SK-N-SH treated with all-trans-retinoic acid at 6 μM for 48 hours (cell line): ENCODE measurements around the gene BNC2.

Experiments
- ATAC-seq: fragments of 200-7000 bp; cut with Tn5 transposase; 3 replicates; pipeline ENCODE4 v1.9.1; 2020; ENCODE audit warnings: mild to moderate bottlenecking, moderate library complexity
- ARNTL ChIP-seq: fragments of 450-650 bp; formaldehyde crosslinking; IDR thresholded peaks from 2 replicates; pipeline ENCODE4 v1.5.0; 2020; ENCODE audit warnings: low read depth, mild to moderate bottlenecking, moderate library complexity, borderline replicate concordance
- BACH2 ChIP-seq: fragments of 250-450 bp; sonication (Bioruptor Pico); IDR thresholded peaks from 2 replicates; pipeline ENCODE4 v1.9.0; 2021; ENCODE audit warnings: mild to moderate bottlenecking, borderline replicate concordance
- CREB5 ChIP-seq: fragments of 250-450 bp; sonication (Bioruptor Pico); IDR thresholded peaks from 2 replicates; pipeline ENCODE4 v1.5.1; 2020; ENCODE audit warnings: low read depth, mild to moderate bottlenecking, moderate library complexity
- CSDC2 ChIP-seq: fragments of 250-450 bp; sonication (Bioruptor Pico); IDR thresholded peaks from 2 replicates; pipeline ENCODE4 v1.5.0; 2020; ENCODE audit warnings: mild to moderate bottlenecking, moderate library complexity
- CSRNP3 ChIP-seq: fragments of 250-450 bp; sonication (Bioruptor Pico); IDR thresholded peaks from 2 replicates; pipeline ENCODE4 v1.5.1; 2021; ENCODE audit warnings: mild to moderate bottlenecking, moderate library complexity
- GLIS3 ChIP-seq: fragments of 250-450 bp; sonication (Bioruptor Pico); IDR thresholded peaks from 2 replicates; pipeline ENCODE4 v1.5.0; 2020; ENCODE audit warnings: mild to moderate bottlenecking, moderate library complexity
- ISL1 ChIP-seq: fragments of 250-450 bp; sonication (Bioruptor Pico); IDR thresholded peaks from 2 replicates; pipeline ENCODE4 v2.1.2; 2022; ENCODE audit warnings: mild to moderate bottlenecking, moderate library complexity
- OSR1 ChIP-seq: fragments of 250-450 bp; sonication (Bioruptor Pico); IDR thresholded peaks from 2 replicates; pipeline ENCODE4 v1.8.0; 2022; ENCODE audit warnings: moderate library complexity, mild to moderate bottlenecking, inconsistent platforms
- PATZ1 ChIP-seq: fragments of 250-450 bp; sonication (Bioruptor Pico); IDR thresholded peaks from 2 replicates; pipeline ENCODE4 v1.8.0; 2020; ENCODE audit warnings: mild to moderate bottlenecking, moderate library complexity, borderline replicate concordance
- POU6F1 ChIP-seq: fragments of 250-450 bp; sonication (Bioruptor Pico); IDR thresholded peaks from 2 replicates; pipeline ENCODE4 v1.8.0; 2021; ENCODE audit warnings: low read depth, mild to moderate bottlenecking, moderate library complexity, borderline replicate concordance
- PPARA ChIP-seq: fragments of 250-450 bp; sonication (Bioruptor Pico); IDR thresholded peaks from 2 replicates; pipeline ENCODE4 v1.5.0; 2020; ENCODE audit warnings: mild to moderate bottlenecking, borderline replicate concordance
- SNAI2 ChIP-seq: fragments of 250-450 bp; sonication (Bioruptor Pico); IDR thresholded peaks from 2 replicates; pipeline ENCODE4 v1.5.0; 2020; ENCODE audit warnings: mild to moderate bottlenecking, moderate library complexity
- TOX ChIP-seq: fragments of 250-450 bp; sonication (Bioruptor Pico); IDR thresholded peaks from 2 replicates; pipeline ENCODE4 v1.8.0; 2021; ENCODE audit warnings: mild to moderate bottlenecking, moderate library complexity, borderline replicate concordance
- TSHZ2 ChIP-seq: fragments of 250-450 bp; sonication (Bioruptor Pico); IDR thresholded peaks from 2 replicates; pipeline ENCODE4 v1.5.0; 2020; ENCODE audit warnings: mild to moderate bottlenecking, moderate library complexity
- ZC3H10 ChIP-seq: fragments of 250-450 bp; sonication (Bioruptor Pico); IDR thresholded peaks from 2 replicates; pipeline ENCODE4 v1.5.1; 2021; ENCODE audit warnings: mild to moderate bottlenecking, moderate library complexity
- ZFP3 ChIP-seq: fragments of 250-450 bp; sonication (Bioruptor Pico); IDR thresholded peaks from 2 replicates; pipeline ENCODE4 v1.5.0; 2020; ENCODE audit warnings: mild to moderate bottlenecking, moderate library complexity
- ZFP30 ChIP-seq: fragments of 450-650 bp; formaldehyde crosslinking; IDR thresholded peaks from 2 replicates; pipeline ENCODE4 v1.5.0; 2022; ENCODE audit warnings: mild to moderate bottlenecking, moderate library complexity
- ZNF565 ChIP-seq: fragments of 450-650 bp; formaldehyde crosslinking; conservative IDR thresholded peaks from 2 replicates; pipeline ENCODE4 v1.5.0; 2020; ENCODE audit warnings: low read depth, mild to moderate bottlenecking, moderate library complexity
- ZNF70 ChIP-seq: fragments of 450-650 bp; formaldehyde crosslinking; IDR thresholded peaks from 2 replicates; pipeline ENCODE4 v1.5.0; 2020; ENCODE audit warnings: mild to moderate bottlenecking, moderate library complexity
- ZNF8 ChIP-seq: fragments of 450-650 bp; formaldehyde crosslinking; IDR thresholded peaks from 2 replicates; pipeline ENCODE4 v1.5.0; 2020; ENCODE audit warnings: mild to moderate bottlenecking, moderate library complexity

The BNC2 gene

GRCh38 chr9:16768816-16769215 lies 101.7 kb downstream of the BNC2 start:
- TF ChIP-seq TOX (CRISPR knock-in tag) (no peak), ZNF70 (CRISPR knock-in tag) (no peak), PPARA (CRISPR knock-in tag) (no peak), ZFP30 (CRISPR knock-in tag) (no peak), OSR1 (CRISPR knock-in tag) (no peak), GLIS3 (CRISPR knock-in tag) (no peak), PATZ1 (no peak), ZC3H10 (CRISPR knock-in tag) (no peak), ZNF8 (CRISPR knock-in tag) (no peak), ZFP3 (CRISPR knock-in tag) (no peak), ISL1 (no peak), SNAI2 (no peak)
- TF ChIP-seq, all 23 proteins: peak for 0
- ATAC-seq = no peak

- TF ChIP-seq BACH2 = no peak
- no peak for TF ChIP-seq TSHZ2 (CRISPR knock-in tag)
- TF ChIP-seq ISL1 = no peak
- no peak for TF ChIP-seq POU6F1 (CRISPR knock-in tag)
- no peak for ATAC-seq
Measured at GRCh38 chr9:16767366-16767765, 103.1 kb downstream of the BNC2 start.

- TF ChIP-seq CREB5 (CRISPR knock-in tag) = no peak
- no peak for TF ChIP-seq ZFP30 (CRISPR knock-in tag)
- no peak for TF ChIP-seq PPARA (CRISPR knock-in tag)
- TF ChIP-seq GLIS3 (CRISPR knock-in tag) = no peak
- ATAC-seq = no peak
Measured at GRCh38 chr9:16763946-16764345, 106.5 kb downstream of the BNC2 start.

GRCh38 chr9:16755467-16756160 lies 114.9 kb downstream of the BNC2 start:
- TF ChIP-seq TOX (CRISPR knock-in tag) (no peak), ARNTL (no peak), ZFP30 (CRISPR knock-in tag) (no peak), ZNF565 (CRISPR knock-in tag) (no peak), CSRNP3 (no peak), SNAI2 (no peak), ZC3H10 (CRISPR knock-in tag) (no peak), POU6F1 (CRISPR knock-in tag) (no peak), PATZ1 (no peak), ISL1 (no peak), CSDC2 (CRISPR knock-in tag) (no peak)
- TF ChIP-seq, all 23 proteins: peak for 0
- ATAC-seq = no peak
